ENCODE results near the gene FAM174C.

DNA sequence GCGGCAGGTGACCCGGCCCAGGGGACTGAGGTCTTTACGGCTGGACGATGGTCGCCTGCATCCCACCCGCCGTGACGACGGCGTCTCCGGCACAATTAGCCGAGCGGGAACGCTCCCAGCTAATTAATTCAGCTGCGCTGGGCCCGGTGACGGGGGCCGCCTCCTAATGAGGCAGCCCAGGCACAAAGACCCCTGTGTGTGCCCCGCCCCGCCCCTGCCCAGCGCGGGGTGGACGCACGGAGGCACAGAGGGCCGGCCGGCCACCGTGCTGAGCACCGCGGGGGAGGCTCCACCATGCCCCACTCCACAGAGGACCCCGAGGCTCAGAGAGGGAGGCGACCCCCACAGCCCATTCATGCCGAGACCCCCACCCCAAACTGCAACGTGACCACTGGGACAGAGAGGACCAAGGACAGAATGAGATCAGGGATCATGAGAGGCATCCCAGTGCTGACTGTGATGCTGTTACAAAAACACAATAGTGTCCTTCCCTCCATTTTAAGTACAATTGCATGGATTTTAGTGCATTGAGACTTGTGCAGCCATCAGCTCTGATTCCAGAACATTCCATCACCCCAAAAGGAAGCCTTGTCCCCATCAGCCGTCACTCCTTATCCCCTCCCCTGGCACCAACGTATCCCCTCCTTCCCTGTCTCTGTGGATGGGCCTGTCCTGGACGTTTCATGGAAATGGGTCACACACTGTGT lies 27.4 kb downstream of the FAM174C start:
- TF ChIP-seq POLR2AphosphoS5 (IDR thresholded peaks at IDR 0.05; ENCODE audit: low read depth, low read length) (no peak), SMC3 (IDR thresholded peaks at IDR 0.05; ENCODE audit: low read depth, low read length) (no peak), GABPA (IDR thresholded peaks at IDR 0.05; ENCODE audit: low read depth) (no peak), NFIC (IDR thresholded peaks at IDR 0.05; ENCODE audit: borderline replicate concordance) (no peak), EP300 (IDR thresholded peaks at IDR 0.05; ENCODE audit: borderline replicate concordance in 1 of 2, low read depth in 1 of 2, low read length in 1 of 2) (no peak)
- TF ChIP-seq, protein P1, sequence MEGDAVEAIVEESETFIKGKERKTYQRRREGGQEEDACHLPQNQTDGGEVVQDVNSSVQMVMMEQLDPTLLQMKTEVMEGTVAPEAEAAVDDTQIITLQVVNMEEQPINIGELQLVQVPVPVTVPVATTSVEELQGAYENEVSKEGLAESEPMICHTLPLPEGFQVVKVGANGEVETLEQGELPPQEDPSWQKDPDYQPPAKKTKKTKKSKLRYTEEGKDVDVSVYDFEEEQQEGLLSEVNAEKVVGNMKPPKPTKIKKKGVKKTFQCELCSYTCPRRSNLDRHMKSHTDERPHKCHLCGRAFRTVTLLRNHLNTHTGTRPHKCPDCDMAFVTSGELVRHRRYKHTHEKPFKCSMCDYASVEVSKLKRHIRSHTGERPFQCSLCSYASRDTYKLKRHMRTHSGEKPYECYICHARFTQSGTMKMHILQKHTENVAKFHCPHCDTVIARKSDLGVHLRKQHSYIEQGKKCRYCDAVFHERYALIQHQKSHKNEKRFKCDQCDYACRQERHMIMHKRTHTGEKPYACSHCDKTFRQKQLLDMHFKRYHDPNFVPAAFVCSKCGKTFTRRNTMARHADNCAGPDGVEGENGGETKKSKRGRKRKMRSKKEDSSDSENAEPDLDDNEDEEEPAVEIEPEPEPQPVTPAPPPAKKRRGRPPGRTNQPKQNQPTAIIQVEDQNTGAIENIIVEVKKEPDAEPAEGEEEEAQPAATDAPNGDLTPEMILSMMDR (IDR thresholded peaks at IDR 0.05): no peak
- TF ChIP-seq, protein P2, sequence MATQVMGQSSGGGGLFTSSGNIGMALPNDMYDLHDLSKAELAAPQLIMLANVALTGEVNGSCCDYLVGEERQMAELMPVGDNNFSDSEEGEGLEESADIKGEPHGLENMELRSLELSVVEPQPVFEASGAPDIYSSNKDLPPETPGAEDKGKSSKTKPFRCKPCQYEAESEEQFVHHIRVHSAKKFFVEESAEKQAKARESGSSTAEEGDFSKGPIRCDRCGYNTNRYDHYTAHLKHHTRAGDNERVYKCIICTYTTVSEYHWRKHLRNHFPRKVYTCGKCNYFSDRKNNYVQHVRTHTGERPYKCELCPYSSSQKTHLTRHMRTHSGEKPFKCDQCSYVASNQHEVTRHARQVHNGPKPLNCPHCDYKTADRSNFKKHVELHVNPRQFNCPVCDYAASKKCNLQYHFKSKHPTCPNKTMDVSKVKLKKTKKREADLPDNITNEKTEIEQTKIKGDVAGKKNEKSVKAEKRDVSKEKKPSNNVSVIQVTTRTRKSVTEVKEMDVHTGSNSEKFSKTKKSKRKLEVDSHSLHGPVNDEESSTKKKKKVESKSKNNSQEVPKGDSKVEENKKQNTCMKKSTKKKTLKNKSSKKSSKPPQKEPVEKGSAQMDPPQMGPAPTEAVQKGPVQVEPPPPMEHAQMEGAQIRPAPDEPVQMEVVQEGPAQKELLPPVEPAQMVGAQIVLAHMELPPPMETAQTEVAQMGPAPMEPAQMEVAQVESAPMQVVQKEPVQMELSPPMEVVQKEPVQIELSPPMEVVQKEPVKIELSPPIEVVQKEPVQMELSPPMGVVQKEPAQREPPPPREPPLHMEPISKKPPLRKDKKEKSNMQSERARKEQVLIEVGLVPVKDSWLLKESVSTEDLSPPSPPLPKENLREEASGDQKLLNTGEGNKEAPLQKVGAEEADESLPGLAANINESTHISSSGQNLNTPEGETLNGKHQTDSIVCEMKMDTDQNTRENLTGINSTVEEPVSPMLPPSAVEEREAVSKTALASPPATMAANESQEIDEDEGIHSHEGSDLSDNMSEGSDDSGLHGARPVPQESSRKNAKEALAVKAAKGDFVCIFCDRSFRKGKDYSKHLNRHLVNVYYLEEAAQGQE (IDR thresholded peaks at IDR 0.05; ENCODE audit: low read depth, low read length): no peak
- TF ChIP-seq, protein P3, sequence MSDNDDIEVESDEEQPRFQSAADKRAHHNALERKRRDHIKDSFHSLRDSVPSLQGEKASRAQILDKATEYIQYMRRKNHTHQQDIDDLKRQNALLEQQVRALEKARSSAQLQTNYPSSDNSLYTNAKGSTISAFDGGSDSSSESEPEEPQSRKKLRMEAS (IDR thresholded peaks at IDR 0.05; ENCODE audit: low read depth): no peak
- TF ChIP-seq, protein P4, sequence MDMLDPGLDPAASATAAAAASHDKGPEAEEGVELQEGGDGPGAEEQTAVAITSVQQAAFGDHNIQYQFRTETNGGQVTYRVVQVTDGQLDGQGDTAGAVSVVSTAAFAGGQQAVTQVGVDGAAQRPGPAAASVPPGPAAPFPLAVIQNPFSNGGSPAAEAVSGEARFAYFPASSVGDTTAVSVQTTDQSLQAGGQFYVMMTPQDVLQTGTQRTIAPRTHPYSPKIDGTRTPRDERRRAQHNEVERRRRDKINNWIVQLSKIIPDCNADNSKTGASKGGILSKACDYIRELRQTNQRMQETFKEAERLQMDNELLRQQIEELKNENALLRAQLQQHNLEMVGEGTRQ (IDR thresholded peaks at IDR 0.05; ENCODE audit: borderline replicate concordance, low read depth, low read length): no peak

Data from SK-N-SH (cell line).